NCI-H1105 treated with DMSO at 0.1 percent for 48 hours (cell line): ENCODE results near the gene ARL15.

ENCODE experiments used
- DNase-seq: peaks from one replicate; lab custom pipeline; 2025; lab: John Stamatoyannopoulos, UW

The ARL15 gene

DNA sequence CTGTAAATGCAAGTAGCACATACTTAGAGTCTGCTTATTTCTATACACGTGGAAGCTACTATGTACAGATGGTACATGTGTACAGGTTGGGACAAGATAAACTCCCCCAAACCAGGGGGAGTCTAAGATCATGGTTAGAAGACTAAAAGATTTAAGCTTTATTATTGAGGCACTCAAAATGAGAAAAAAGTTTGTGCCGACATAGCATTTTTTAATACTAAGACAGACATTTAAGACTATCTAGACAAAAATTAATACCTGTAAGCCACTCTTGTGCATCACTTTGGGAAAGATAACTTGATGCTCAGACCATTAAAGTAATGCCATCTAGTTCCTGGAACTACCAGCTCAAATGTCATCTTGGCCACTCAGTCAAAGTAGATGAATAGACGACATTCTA is 279.4 kb downstream of the ARL15 start:
- DNase-seq, result no peak

DNA sequence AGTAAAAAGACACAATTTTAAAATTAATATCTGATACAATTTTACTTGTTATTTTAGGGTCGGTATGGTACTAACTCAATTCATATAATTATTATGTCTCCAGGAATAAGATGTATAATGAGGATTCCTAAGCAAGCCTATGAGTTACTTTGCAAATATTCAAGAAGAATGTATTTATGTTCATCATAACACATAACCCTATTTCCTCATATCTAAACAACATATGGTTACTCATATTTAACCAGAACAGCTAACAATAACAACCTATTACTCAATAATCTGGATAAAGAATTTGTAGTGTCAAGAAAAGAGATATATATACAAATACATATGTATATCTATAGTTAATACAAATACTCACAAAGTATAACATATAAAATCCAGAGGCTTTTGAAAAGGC is 285.9 kb downstream of the ARL15 start:
- DNase-seq, result no peak

DNA sequence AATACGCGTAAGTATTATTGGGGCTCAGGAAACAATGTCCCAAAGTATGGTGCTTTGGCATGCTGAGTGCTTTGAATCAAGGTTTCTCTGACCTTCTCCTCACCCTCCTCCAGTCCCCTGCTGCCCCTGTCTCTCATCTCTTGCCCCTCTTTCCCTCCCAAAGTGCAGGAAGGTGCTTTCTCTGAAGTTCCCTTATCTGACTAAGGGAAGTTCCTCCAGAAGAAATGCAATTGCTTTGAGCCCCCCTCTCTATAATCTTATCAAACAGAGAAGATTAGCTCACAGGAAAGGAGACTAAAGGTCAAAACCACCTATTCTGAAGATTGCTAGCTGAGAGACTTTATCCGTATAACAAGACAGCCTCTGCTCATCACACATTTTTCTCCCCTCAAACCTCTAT is 288.1 kb downstream of the ARL15 start:
- DNase-seq, result no peak

DNA sequence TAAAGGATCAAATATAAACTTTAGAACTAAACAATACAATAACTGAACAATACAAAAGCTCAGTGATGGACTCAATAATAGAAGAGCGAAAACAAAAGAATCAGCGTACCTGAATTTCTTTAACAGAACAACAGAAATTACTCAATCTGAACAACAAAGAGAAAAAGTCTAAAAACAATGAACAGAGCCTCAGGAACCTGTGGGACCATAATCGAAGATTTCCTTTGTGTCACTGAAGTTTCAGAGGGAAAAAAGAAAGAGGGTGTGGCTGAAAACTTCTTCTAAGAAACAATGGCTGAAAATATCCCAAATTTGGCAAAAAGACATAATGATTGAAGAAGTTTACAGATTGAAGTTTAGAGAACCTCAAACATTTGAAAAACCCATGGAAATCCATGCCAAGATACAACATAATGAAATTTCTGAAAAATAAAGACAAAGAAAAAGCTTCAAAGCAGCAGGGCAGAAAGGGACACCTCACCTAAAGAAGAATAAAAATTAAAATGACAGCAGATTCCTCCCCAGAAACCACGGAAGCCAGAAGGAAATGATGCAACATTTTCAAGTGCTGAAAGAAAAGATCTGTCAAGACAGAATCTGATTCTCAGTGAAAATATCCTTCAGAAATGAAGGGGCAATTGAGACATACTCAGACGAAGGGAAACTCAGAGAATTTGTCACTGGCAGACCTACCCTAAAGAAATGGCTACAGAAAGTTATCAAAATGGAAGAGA is 288.8 kb downstream of the ARL15 start:
- no peak for DNase-seq

- DNase-seq, result no peak
These were observed 291.9 kb downstream of the ARL15 start for GRCh38 chr5:54018438-54018837.

DNA sequence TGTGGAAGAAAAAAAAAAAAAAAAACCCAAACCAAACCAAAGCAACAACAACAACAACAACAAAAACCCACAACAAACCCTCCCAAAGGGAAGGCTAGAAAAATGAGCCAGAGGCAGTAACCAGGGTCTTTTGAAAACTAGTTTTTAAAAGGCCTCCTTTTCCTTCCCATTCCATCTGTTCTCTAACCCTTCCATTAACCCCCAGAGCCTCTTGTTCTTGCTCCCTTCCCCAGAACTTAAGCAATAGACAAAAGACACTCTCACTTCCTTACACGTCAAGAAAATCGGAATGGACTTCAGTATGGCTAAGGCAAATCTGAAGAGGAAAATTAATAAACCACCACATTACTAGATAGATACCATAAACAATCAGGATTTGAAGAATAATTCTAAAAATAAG is 292.8 kb downstream of the ARL15 start:
- DNase-seq, result no peak

DNA sequence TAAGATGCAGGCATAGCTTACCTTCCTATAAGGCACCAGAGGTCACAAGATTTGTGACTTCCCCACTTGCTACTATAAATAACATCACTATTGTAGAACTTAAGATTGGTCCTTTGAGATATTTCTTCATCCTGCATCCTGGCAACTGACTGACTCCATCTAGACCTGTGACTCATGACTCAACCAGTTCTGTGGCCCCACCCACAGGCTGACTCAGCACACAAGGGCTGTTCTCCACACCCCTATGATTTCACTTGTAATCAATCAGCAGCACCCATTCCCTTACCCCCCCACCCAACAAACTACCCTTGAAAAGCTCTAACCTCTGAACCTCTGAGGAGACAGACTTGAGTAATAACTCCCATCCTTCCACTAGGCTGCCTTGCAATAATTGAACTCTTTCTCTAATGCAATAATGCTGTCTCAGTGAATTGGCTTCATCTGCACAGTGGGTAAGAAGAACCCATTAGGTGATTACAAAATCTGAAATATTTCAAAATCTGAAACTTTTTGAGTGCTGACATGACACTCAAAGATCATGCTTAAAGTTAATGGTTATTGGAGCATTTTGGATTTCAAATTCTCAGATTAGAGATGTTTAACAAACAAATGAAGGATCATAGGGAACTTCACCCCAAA is 296.7 kb downstream of the ARL15 start:
- DNase-seq, result no peak

DNA sequence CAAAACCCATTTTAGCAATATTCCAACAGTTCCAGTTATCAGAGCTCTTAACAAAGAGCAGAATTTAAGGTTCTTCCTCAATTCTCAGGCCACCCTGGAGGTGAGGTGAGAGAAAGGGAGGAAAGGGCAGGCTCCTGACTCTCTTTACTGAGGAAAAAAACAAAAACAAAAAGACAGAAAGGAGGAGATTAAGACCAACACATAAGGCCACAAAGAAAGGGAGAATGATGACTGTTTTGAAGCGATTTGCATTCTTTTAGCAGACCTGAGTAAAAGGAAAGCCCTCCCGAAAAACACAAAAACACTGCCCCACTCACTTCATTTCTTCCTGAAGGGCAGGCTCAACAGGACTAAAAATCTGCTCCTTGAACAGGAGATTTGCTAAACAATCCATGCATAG is 300.5 kb downstream of the ARL15 start:
- DNase-seq, result no peak

DNA sequence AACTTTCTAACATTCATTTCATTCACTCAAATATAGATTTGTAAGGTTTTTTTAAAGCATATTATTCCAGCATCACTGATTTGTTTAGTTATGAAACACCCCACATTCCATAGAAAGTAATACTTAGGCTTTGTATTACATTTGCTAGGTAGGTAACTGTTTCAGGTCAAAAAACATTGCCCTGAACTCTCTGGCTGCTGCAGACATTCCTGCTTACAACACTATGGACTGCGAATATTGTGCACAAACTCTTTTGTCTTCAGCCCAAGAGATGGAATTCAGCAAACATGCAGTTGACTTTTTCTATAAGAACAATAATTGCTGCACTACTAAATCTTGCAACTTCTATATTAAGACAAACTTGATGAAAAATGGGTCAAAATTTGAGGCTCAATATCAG is 301.0 kb downstream of the ARL15 start:
- no peak for DNase-seq

DNA sequence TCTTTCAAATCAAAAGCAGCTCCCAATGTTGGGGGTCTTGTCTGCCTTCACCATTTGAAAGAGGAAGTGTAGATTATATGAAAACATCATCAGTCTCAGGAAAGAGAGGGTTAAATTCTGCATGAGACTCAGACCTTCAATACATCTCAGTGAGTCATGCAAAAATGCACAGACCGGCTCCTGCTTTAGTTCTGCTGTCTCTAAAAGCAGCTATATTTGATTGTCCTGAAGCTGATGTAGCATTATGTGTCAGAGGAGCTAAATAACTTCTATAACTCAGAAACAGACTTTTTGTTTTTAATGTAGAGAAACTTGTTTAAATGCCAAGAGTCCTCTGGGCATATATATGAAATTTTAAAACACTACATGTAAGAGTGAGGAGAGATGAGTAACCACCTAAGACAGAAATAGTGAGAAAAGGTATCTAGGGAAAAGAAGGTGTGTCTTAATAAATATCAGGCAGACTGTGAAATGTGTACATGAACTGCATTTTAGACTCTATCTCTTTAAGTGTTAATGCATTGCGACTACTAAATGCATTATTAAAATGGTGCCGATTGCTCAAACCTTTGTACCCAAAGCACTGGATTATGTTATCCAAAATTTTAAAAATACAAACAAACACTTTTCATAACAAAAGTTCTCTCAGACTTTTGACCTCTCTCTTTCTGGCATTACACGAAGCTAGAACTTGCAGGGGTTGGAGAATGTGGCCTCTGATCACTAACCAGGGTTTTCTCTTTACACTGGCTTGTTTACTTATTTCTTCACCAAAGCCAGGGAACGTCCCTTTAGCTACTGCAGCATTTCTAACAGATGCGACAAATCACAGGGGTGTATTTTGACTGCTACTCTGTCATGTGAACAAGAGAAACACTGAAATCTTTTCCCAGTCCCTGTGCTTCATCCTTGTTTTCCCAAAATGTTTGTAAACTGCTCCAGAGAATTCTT is 302.3 kb downstream of the ARL15 start:
- no peak for DNase-seq

DNA sequence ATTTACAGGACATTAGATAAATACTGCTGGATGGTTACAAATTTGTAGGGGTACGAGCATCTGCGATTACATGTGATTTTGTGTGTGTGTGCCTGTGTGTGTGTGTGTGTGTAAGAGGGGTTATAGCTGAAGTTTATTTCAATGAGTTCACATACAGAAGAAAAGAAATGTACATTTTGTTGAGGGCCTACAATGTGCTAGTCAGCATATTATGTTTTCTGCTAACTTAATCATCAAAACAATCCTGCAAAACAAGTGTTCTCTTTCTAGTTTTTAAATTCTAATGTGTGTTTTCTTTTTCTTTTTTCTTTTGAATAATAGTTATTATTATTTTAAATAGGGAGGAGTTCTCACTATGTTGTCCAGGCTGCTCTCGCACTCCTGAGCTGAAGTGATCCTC is 305.7 kb downstream of the ARL15 start:
- no peak for DNase-seq

DNA sequence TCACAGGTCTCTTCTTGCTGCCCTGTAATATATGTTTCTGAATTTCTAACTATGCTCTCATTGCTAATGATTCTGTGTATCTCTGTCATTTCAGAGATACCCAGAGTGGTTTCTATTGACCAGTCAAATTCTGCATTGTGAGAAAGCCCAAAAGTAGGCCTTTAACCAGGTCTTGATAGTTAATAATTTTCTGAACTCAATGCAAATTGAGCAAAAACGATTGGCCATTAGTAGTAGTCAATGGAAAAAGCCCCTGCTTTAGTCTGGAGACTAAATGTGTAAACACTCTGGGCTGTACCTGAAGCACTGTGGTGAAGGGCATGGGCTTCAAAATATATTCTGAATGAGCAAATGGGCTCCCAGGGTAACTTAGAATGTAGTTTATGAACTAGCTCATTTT is 307.6 kb downstream of the ARL15 start:
- DNase-seq, result no peak

- DNase-seq, result no peak
These were observed 308.2 kb downstream of the ARL15 start for GRCh38 chr5:54001976-54002775.

DNA sequence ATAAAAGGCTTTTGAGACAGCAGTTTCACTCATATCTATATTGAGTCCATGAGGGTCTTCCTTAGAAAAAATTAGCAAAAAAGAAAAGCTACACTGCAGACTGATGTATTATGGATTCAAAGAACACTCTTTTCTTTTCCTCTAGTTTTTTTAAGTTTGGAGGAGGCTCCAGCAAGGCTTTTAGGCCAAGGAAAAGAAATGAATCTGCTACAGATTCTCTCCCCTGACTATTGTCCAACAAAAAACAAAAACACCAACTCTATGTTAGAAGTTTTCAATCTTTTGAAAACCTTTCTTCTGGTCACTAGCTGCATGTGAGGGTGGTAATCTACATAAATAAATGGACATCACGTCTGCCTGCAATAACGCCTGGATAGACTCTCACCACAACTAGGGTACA is 310.4 kb downstream of the ARL15 start:
- no peak for DNase-seq

- DNase-seq, result no peak
These were observed 312.4 kb downstream of the ARL15 start for GRCh38 chr5:53997736-53998627.

- DNase-seq, result no peak
These were observed 314.4 kb downstream of the ARL15 start for GRCh38 chr5:53996008-53996407.

- no peak for DNase-seq
These were observed 316.2 kb downstream of the ARL15 start for GRCh38 chr5:53994148-53994547.

- no peak for DNase-seq
These were observed 318.4 kb downstream of the ARL15 start for GRCh38 chr5:53991942-53992341.

GRCh38 chr5:53987101-53987500 is 323.3 kb downstream of the ARL15 start:
- no peak for DNase-seq

GRCh38 chr5:53985796-53986195 is 324.6 kb downstream of the ARL15 start:
- DNase-seq, result no peak

DNA sequence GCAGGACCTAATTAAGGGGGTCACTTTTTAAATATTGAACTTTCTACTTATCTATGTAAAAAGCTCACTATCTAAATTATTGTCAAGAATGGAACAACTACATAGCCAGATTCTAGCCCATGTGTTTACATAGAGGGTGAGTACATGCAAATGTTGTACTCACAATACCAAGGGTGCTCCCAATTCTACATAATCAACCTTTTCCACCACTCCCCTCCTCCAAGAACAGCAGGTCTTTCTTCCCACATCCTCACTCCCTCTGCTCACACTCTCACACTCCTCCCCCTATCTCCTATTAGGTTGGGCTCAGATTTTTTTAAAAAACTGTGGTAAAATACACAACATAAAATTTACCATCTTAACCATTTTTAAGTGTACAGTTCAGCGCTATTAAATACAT is 325.4 kb downstream of the ARL15 start:
- DNase-seq, result no peak
